Measurements from ENCODE around the gene CNTN1. TPM values are rescaled to one million over a fixed set of nuclear protein-coding genes. Genes with fewer than 3 reads are reported as not detected.
"Not testable (repeated sequence)": the region's sequence is repeated elsewhere in the genome, so short reads cannot be mapped to it uniquely, and the experiment has no call there.

CNTN1 gene
- total and polyA plus RNA-seq, 5 donors from 2014 or later = not detected

DNA sequence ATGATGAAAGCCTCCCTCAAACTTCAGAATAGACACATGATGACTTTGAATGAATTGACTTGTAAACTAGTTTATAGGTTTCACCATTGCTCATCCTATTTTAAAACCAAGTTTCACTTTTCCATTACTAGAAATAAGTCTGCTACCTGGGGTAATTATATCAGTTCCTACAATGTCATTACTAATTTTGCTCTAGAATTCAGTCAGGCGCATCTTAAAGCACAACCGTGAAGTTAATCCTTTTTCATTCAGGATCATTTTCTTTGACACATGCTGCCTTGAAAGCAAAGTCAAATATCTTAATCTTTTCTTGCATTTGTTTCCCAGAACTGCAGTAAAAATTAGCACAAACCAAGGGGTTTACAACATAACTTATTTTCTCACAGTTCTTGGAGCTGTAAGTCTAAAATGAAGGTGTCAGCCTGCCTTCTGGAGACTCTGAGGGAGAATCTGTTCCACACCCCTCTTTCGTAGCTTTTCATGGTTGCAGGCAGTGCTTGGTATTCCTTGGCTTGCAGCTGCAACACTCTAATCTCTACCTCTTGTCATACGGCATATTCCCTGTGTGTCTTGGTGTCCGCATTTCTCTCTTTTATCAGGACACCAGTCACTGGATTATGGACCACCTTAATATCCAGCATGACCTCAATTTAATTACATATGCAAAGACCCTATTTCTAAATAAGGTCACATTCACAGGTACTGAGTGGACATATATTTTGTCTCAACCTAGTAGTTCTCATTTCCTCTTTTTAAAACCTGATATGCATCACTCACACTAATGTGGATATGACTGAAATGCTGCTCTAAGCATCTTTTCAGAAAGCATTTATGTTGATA lies 381.6 kb downstream of the CNTN1 start:
- H3K36me3 ChIP-seq (ENCODE audit: control insufficient read depth, insufficient read depth, low read length) = no peaks in the 10 kb centered on the region
- Mint-ChIP-seq H3K4me1 (no peaks in the 10 kb centered on the region), H3K27ac (no peak overlapping the region), H3K27me3 (peaks cover 4% of the 10 kb centered on the region), H3K4me3 (no peak overlapping the region), H3K9me3 (peaks cover 0 to 4% (median 0%) of the 10 kb centered on the region in 7 donors), H3K36me3 (no peaks in the 10 kb centered on the region)
- no peak for DNase-seq
- H3K4me1 ChIP-seq (ENCODE audit: control insufficient read depth, insufficient read depth, low read length, poor library complexity, severe bottlenecking) = no peaks in the 10 kb centered on the region
- H3K27me3 ChIP-seq (ENCODE audit: control insufficient read depth, insufficient read depth, low read length) = no peaks in the 10 kb centered on the region
- no peak overlapping the region for H3K4me3 ChIP-seq (ENCODE audit: low read depth, low read length)
- H3K27ac ChIP-seq (ENCODE audit: insufficient read depth, low read length, poor library complexity, severe bottlenecking) = no peak overlapping the region
- no peaks in the 10 kb centered on the region for H3K9me3 ChIP-seq (ENCODE audit: control insufficient read depth in 2 of 2, low read length in 2 of 2)
- no peak for ATAC-seq (ENCODE audit: low read depth in 2 of 2)

DNA sequence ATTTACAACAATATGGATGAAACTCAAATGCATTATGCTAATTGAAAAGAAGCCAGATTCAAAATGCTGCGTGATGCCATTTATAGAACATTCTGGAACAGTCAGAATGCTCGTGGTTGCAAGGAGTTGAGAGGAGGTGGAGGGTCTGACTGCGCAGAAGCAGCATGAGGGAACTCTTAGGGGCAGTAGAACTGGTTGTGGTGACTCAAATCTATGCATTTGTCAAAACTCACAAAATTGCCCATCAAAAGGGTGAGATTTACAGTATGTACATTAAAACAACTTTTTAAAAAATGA lies 382.2 kb downstream of the CNTN1 start:
- no peak overlapping the region for H3K27ac Mint-ChIP-seq
- no peaks in the 10 kb centered on the region for H3K36me3 Mint-ChIP-seq
- Histone ChIP-seq H3K4me3 (ENCODE audit: low read depth, low read length) (no peak overlapping the region), H3K27me3 (ENCODE audit: control insufficient read depth, insufficient read depth, low read length) (no peaks in the 10 kb centered on the region), H3K4me1 (ENCODE audit: control insufficient read depth, insufficient read depth, low read length, poor library complexity, severe bottlenecking) (no peaks in the 10 kb centered on the region), H3K9me3 (ENCODE audit: control insufficient read depth in 2 of 2, low read length in 2 of 2) (no peaks in the 10 kb centered on the region), H3K36me3 (ENCODE audit: control insufficient read depth, insufficient read depth, low read length) (no peaks in the 10 kb centered on the region), H3K27ac (ENCODE audit: insufficient read depth, low read length, poor library complexity, severe bottlenecking) (no peak overlapping the region)
- DNase-seq (no peak), ATAC-seq (ENCODE audit: low read depth in 2 of 2) (no peak)
- H3K27me3 Mint-ChIP-seq = peaks cover 4% of the 10 kb centered on the region
- no peaks in the 10 kb centered on the region for H3K4me1 Mint-ChIP-seq
- no peak overlapping the region for H3K4me3 Mint-ChIP-seq
- H3K9me3 Mint-ChIP-seq = peaks cover 0 to 4% (median under 1%) of the 10 kb centered on the region in 7 donors

GRCh38 chr12:41076114-41076513 lies 383.9 kb downstream of the CNTN1 start:
- Histone ChIP-seq H3K9me3 (ENCODE audit: control insufficient read depth in 2 of 2, low read length in 2 of 2) (no peaks in the 10 kb centered on the region), H3K36me3 (ENCODE audit: control insufficient read depth, insufficient read depth, low read length) (no peaks in the 10 kb centered on the region), H3K4me3 (ENCODE audit: low read depth, low read length) (no peak overlapping the region), H3K27ac (ENCODE audit: insufficient read depth, low read length, poor library complexity, severe bottlenecking) (no peak overlapping the region), H3K27me3 (ENCODE audit: control insufficient read depth, insufficient read depth, low read length) (no peaks in the 10 kb centered on the region), H3K4me1 (ENCODE audit: control insufficient read depth, insufficient read depth, low read length, poor library complexity, severe bottlenecking) (no peaks in the 10 kb centered on the region)
- H3K36me3 Mint-ChIP-seq = no peaks in the 10 kb centered on the region
- no peaks in the 10 kb centered on the region for H3K27me3 Mint-ChIP-seq
- DNase-seq (no peak), ATAC-seq (ENCODE audit: low read depth in 2 of 2) (no peak)
- H3K4me3 Mint-ChIP-seq = no peak overlapping the region
- H3K4me1 Mint-ChIP-seq = no peaks in the 10 kb centered on the region
- no peak overlapping the region for H3K27ac Mint-ChIP-seq
- H3K9me3 Mint-ChIP-seq = peaks cover 0 to 10% (median 3%) of the 10 kb centered on the region in 7 donors

- H3K27me3 Mint-ChIP-seq; H3K9me3 ChIP-seq (ENCODE audit: control insufficient read depth in 2 of 2, low read length in 2 of 2); H3K4me3 ChIP-seq (ENCODE audit: low read depth, low read length); H3K9me3 Mint-ChIP-seq; H3K27ac Mint-ChIP-seq; H3K36me3 Mint-ChIP-seq; H3K27ac ChIP-seq (ENCODE audit: insufficient read depth, low read length, poor library complexity, severe bottlenecking); DNase-seq; H3K27me3 ChIP-seq (ENCODE audit: control insufficient read depth, insufficient read depth, low read length); H3K4me3 Mint-ChIP-seq; ATAC-seq (ENCODE audit: low read depth in 2 of 2); H3K4me1 Mint-ChIP-seq; H3K4me1 ChIP-seq (ENCODE audit: control insufficient read depth, insufficient read depth, low read length, poor library complexity, severe bottlenecking); H3K36me3 ChIP-seq (ENCODE audit: control insufficient read depth, insufficient read depth, low read length): not testable (repeated sequence)
Measured at GRCh38 chr12:41081241-41081640, 389.0 kb downstream of the CNTN1 start.

- no peaks in the 10 kb centered on the region for H3K36me3 ChIP-seq (ENCODE audit: control insufficient read depth, insufficient read depth, low read length)
- H3K27me3 ChIP-seq (ENCODE audit: control insufficient read depth, insufficient read depth, low read length) = no peaks in the 10 kb centered on the region
- Mint-ChIP-seq H3K27ac (no peak overlapping the region), H3K4me3 (no peak overlapping the region), H3K9me3 (peaks cover 0 to 9% (median 4%) of the 10 kb centered on the region in 7 donors), H3K36me3 (no peaks in the 10 kb centered on the region), H3K4me1 (no peaks in the 10 kb centered on the region), H3K27me3 (no peaks in the 10 kb centered on the region)
- H3K4me3 ChIP-seq (ENCODE audit: low read depth, low read length) = no peak overlapping the region
- no peaks in the 10 kb centered on the region for H3K9me3 ChIP-seq (ENCODE audit: control insufficient read depth in 2 of 2, low read length in 2 of 2)
- H3K4me1 ChIP-seq (ENCODE audit: control insufficient read depth, insufficient read depth, low read length, poor library complexity, severe bottlenecking) = no peaks in the 10 kb centered on the region
- no peak for DNase-seq
- H3K27ac ChIP-seq (ENCODE audit: insufficient read depth, low read length, poor library complexity, severe bottlenecking) = no peak overlapping the region
- ATAC-seq (ENCODE audit: low read depth in 2 of 2) = no peak
Measured at GRCh38 chr12:41089438-41089837, 397.2 kb downstream of the CNTN1 start.

GRCh38 chr12:41092115-41092514 lies 399.9 kb downstream of the CNTN1 start:
- no peak for ATAC-seq (ENCODE audit: low read depth in 2 of 2)
- no peaks in the 10 kb centered on the region for H3K4me1 Mint-ChIP-seq
- DNase-seq = no peak

DNA sequence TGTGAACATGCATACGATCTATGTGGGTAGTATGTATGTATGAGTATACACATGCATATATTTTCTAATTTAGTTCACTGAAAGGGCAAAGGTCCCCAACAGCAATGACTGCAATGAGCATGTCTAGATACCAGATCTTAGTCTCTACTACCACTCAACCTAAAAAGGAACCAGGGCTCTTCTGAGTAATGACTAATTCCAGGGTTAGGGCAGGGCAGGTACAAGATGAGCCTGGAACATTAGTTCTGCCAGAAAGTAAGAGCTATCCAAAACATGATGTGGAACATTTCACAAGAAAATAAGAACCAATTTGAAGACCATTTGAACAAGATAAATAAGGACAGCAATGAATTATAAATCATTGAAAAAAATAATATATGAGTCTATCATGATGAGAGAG lies 404.6 kb downstream of the CNTN1 start:
- DNase-seq (no peak), ATAC-seq (ENCODE audit: low read depth in 2 of 2) (no peak)
- Histone ChIP-seq H3K9me3 (ENCODE audit: control insufficient read depth in 2 of 2, low read length in 2 of 2) (no peaks in the 10 kb centered on the region), H3K4me3 (ENCODE audit: low read depth, low read length) (no peak overlapping the region), H3K4me1 (ENCODE audit: control insufficient read depth, insufficient read depth, low read length, poor library complexity, severe bottlenecking) (no peaks in the 10 kb centered on the region), H3K27me3 (ENCODE audit: control insufficient read depth, insufficient read depth, low read length) (no peaks in the 10 kb centered on the region), H3K36me3 (ENCODE audit: control insufficient read depth, insufficient read depth, low read length) (no peaks in the 10 kb centered on the region), H3K27ac (ENCODE audit: insufficient read depth, low read length, poor library complexity, severe bottlenecking) (no peak overlapping the region)
- H3K9me3 Mint-ChIP-seq = peaks cover 0 to 4% (median 0%) of the 10 kb centered on the region in 7 donors
- no peak overlapping the region for H3K4me3 Mint-ChIP-seq
- no peaks in the 10 kb centered on the region for H3K36me3 Mint-ChIP-seq
- H3K27ac Mint-ChIP-seq = no peak overlapping the region
- H3K4me1 Mint-ChIP-seq = no peaks in the 10 kb centered on the region
- no peaks in the 10 kb centered on the region for H3K27me3 Mint-ChIP-seq

More at GRCh38 chr12:41092115-41092514, 399.9 kb downstream of the CNTN1 start:
- H3K4me3 Mint-ChIP-seq = no peak overlapping the region
- Histone ChIP-seq H3K4me1 (ENCODE audit: control insufficient read depth, insufficient read depth, low read length, poor library complexity, severe bottlenecking) (no peaks in the 10 kb centered on the region), H3K9me3 (ENCODE audit: control insufficient read depth in 2 of 2, low read length in 2 of 2) (no peaks in the 10 kb centered on the region), H3K36me3 (ENCODE audit: control insufficient read depth, insufficient read depth, low read length) (no peaks in the 10 kb centered on the region), H3K4me3 (ENCODE audit: low read depth, low read length) (no peak overlapping the region), H3K27me3 (ENCODE audit: control insufficient read depth, insufficient read depth, low read length) (no peaks in the 10 kb centered on the region), H3K27ac (ENCODE audit: insufficient read depth, low read length, poor library complexity, severe bottlenecking) (no peak overlapping the region)
- H3K27me3 Mint-ChIP-seq = no peaks in the 10 kb centered on the region
- H3K9me3 Mint-ChIP-seq = peaks cover 0 to 9% (median 4%) of the 10 kb centered on the region in 7 donors
- H3K27ac Mint-ChIP-seq = no peak overlapping the region
- H3K36me3 Mint-ChIP-seq = no peaks in the 10 kb centered on the region

DNA sequence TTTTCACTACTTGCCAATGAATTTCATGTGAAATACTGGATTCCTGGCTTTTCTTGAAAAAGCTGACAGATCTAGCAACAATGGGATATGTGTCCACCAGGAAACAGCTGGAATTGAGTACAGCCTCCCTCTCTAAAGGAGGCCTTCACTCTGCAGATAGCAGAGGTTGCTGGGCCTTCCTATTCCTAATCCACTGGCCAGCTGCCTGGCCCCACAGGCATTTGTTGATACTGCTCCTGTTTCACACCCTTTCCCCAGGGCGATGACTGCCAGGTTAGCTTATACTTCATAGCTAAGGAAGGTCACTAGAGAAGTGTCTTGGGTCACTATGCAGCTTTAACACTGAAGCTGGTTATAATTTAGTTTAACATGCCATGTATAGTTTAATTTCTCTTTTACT lies 408.3 kb downstream of the CNTN1 start:
- Histone ChIP-seq H3K27me3 (ENCODE audit: control insufficient read depth, insufficient read depth, low read length) (no peaks in the 10 kb centered on the region), H3K36me3 (ENCODE audit: control insufficient read depth, insufficient read depth, low read length) (no peaks in the 10 kb centered on the region), H3K4me1 (ENCODE audit: control insufficient read depth, insufficient read depth, low read length, poor library complexity, severe bottlenecking) (no peaks in the 10 kb centered on the region), H3K4me3 (ENCODE audit: low read depth, low read length) (no peak overlapping the region), H3K9me3 (ENCODE audit: control insufficient read depth in 2 of 2, low read length in 2 of 2) (no peaks in the 10 kb centered on the region), H3K27ac (ENCODE audit: insufficient read depth, low read length, poor library complexity, severe bottlenecking) (no peak overlapping the region)
- H3K27ac Mint-ChIP-seq = no peak overlapping the region
- no peaks in the 10 kb centered on the region for H3K27me3 Mint-ChIP-seq
- no peaks in the 10 kb centered on the region for H3K4me1 Mint-ChIP-seq
- no peak for ATAC-seq (ENCODE audit: low read depth in 2 of 2)
- H3K36me3 Mint-ChIP-seq = no peaks in the 10 kb centered on the region
- no peak overlapping the region for H3K4me3 Mint-ChIP-seq
- no peak for DNase-seq
- peaks cover 0 to 4% (median 0%) of the 10 kb centered on the region in 7 donors for H3K9me3 Mint-ChIP-seq
